Nephron (organoid): ENCODE measurements around the gene GCHFR.

Source experiments
- H3K27ac Mint-ChIP-seq, 3 experiments: 2 replicates each; pipeline ENCODE4 v1.8.0; 2020; ENCODE audit warnings: mixed read lengths in 3 of 3, mild to moderate bottlenecking in 2 of 3, moderate library complexity in 1 of 3
- H3K27me3 Mint-ChIP-seq: 2 replicates; pipeline ENCODE4 v1.8.0; 2021; ENCODE audit warnings: low read depth, mild to moderate bottlenecking, moderate library complexity, mixed read lengths
- H3K36me3 Mint-ChIP-seq: 2 replicates; pipeline ENCODE4 v1.8.0; 2020; ENCODE audit warnings: low read depth, mixed read lengths
- H3K4me1 Mint-ChIP-seq: 2 replicates; pipeline ENCODE4 v1.8.0; 2020; ENCODE audit warnings: mixed read lengths
- H3K4me3 Mint-ChIP-seq, 3 experiments: 2 replicates each; pipeline ENCODE4 v1.8.0; 2020; ENCODE audit warnings: mild to moderate bottlenecking in 3 of 3, mixed read lengths in 3 of 3, moderate library complexity in 2 of 3
- H3K9me3 Mint-ChIP-seq: 2 replicates; pipeline ENCODE4 v1.8.0; 2020; ENCODE audit warnings: mixed read lengths
- CTCF ChIP-seq, 3 experiments: fragments of 200-600 bp; sonication (generic); IDR thresholded peaks; one replicate each; pipeline ENCODE4 v1.5.0; 2021; ENCODE audit warnings: antibody characterized with exemption in 3 of 3; ENCODE audit not compliant: unreplicated experiment in 3 of 3

Gene GCHFR

GRCh38 chr15:40806672-40807027 is 42.8 kb downstream of the GCHFR start:
- Mint-ChIP-seq H3K9me3 (no peaks in the 10 kb centered on the region), H3K4me1 (peaks cover 25% of the 10 kb centered on the region), H3K27ac (peak overlapping the region; percentile 95 to 97 (median 97)), H3K36me3 (peaks cover 11% of the 10 kb centered on the region), H3K27me3 (no peaks in the 10 kb centered on the region), H3K4me3 (peak overlapping the region; percentile 92 to 97 (median 95))
- no peak for TF ChIP-seq CTCF (IDR thresholded peaks at IDR 0.05; ENCODE audit: unreplicated experiment in 3 of 3)

- TF ChIP-seq CTCF (IDR thresholded peaks at IDR 0.05; ENCODE audit: unreplicated experiment in 3 of 3) = no peak
- Mint-ChIP-seq H3K27me3 (no peaks in the 10 kb centered on the region), H3K4me3 (peak within 1 kb of the TSS; percentile 92 to 97 (median 95)), H3K9me3 (no peaks in the 10 kb centered on the region), H3K4me1 (peaks cover 23% of the 10 kb centered on the region), H3K27ac (peak within 1 kb of the TSS; percentile 95 to 97 (median 97)), H3K36me3 (peaks cover 8% of the 10 kb centered on the region)
Measured at GRCh38 chr15:40807028-40807887, 43.4 kb downstream of the GCHFR start, which contains the start of the genes DNAJC17 and ZFYVE19. Gene DNAJC17, minus strand, starts transcription at chr15:40807473. Its CDS starts 27 bp downstream, at chr15:40807446. Gene ZFYVE19, plus strand, starts transcription at chr15:40807089. Its CDS starts 501 bp downstream, at chr15:40807590.

GRCh38 chr15:40807888-40808461 is 44.1 kb downstream of the GCHFR start:
- no peaks in the 10 kb centered on the region for H3K27me3 Mint-ChIP-seq
- H3K9me3 Mint-ChIP-seq = no peaks in the 10 kb centered on the region
- H3K4me1 Mint-ChIP-seq = peaks cover 23% of the 10 kb centered on the region
- H3K36me3 Mint-ChIP-seq = peaks cover 8% of the 10 kb centered on the region
- peak overlapping the region in 2 of 3 experiments; percentile 10 to 97 for H3K27ac Mint-ChIP-seq
- peak overlapping the region; percentile 92 to 97 (median 95) for H3K4me3 Mint-ChIP-seq
- no peak for TF ChIP-seq CTCF (IDR thresholded peaks at IDR 0.05; ENCODE audit: unreplicated experiment in 3 of 3)

- Mint-ChIP-seq H3K9me3 (no peaks in the 10 kb centered on the region), H3K27ac (peak overlapping the region in 2 of 3 experiments; percentile 12 to 97), H3K27me3 (no peaks in the 10 kb centered on the region), H3K36me3 (peaks cover 3% of the 10 kb centered on the region), H3K4me3 (peak overlapping the region; percentile 92 to 97 (median 95)), H3K4me1 (peaks cover 23% of the 10 kb centered on the region)
- no peak for TF ChIP-seq CTCF (IDR thresholded peaks at IDR 0.05; ENCODE audit: unreplicated experiment in 3 of 3)
Measured at GRCh38 chr15:40808861-40809450, 45.1 kb downstream of the GCHFR start.

- H3K4me1 Mint-ChIP-seq = peaks cover 20% of the 10 kb centered on the region
- H3K27ac Mint-ChIP-seq = no peak overlapping the region
- no peak overlapping the region for H3K4me3 Mint-ChIP-seq
- no peaks in the 10 kb centered on the region for H3K27me3 Mint-ChIP-seq
- no peaks in the 10 kb centered on the region for H3K9me3 Mint-ChIP-seq
- no peak for TF ChIP-seq CTCF (IDR thresholded peaks at IDR 0.05; ENCODE audit: unreplicated experiment in 3 of 3)
- peaks cover 10% of the 10 kb centered on the region for H3K36me3 Mint-ChIP-seq
Measured at GRCh38 chr15:40812721-40813425, 49.0 kb downstream of the GCHFR start.
